ENCODE data around the gene NTHL1. TPM values are rescaled to one million over a fixed set of nuclear protein-coding genes. Genes with fewer than 3 reads are reported as not detected.

Gene NTHL1
- polyA plus RNA-seq, 4 donors: 13.0 to 27.6 (median 18.5) TPM

- H3K9me3 ChIP-seq (ENCODE audit: control insufficient read depth in 2 of 2, insufficient read depth in 1 of 2, low read depth in 1 of 2, low read length in 1 of 2): no peaks in the 10 kb centered on the region
- DNase-seq: no peak
- 94 to 97% (median 97%) methylated on average over 24 of the region's 24 CpGs for WGBS, 3 donors
- FAIRE-seq: no peak
- H3K27me3 ChIP-seq (ENCODE audit: control insufficient read depth in 3 of 3, insufficient read depth in 3 of 3, low read length in 3 of 3): no peaks in the 10 kb centered on the region
- H3K27ac ChIP-seq (ENCODE audit: low read depth in 1 of 3, low read length in 2 of 3): no peak overlapping the region
- peaks cover 12 to 98% (median 20%) of the 10 kb centered on the region in 3 donors for H3K36me3 ChIP-seq (ENCODE audit: control insufficient read depth in 3 of 3, insufficient read depth in 2 of 3, low read depth in 1 of 3, low read length in 3 of 3)
- no peak overlapping the region for H3K4me3 ChIP-seq (ENCODE audit: low read depth in 1 of 3, low read length in 3 of 3)
- H3K4me1 ChIP-seq (ENCODE audit: control insufficient read depth in 3 of 3, insufficient read depth in 2 of 3, low read depth in 1 of 3, low read length in 2 of 3): no peaks in the 10 kb centered on the region
These were observed 28.0 kb upstream of the NTHL1 start for GRCh38 chr16:2075631-2076030.

DNA sequence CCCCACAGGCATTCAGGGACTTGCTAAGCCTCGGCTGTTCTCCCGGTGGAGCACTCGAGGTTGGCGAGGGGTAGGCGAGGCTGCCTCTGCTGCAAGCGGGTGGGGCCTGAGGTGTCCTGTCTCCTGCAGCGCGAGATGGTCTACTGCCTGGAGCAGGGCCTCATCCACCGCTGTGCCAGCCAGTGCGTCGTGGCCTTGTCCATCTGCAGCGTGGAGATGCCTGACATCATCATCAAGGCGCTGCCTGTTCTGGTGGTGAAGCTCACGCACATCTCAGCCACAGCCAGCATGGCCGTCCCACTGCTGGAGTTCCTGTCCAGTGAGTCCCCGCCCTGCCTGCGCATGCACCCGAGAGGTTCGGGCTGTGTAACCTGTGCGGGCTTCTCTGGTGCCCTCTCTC lies 26.4 kb upstream of the NTHL1 start:
- 94 to 96% (median 95%) methylated on average over 20 of the region's 20 CpGs for WGBS, 3 donors
- FAIRE-seq: no peak
- no peaks in the 10 kb centered on the region for H3K9me3 ChIP-seq (ENCODE audit: control insufficient read depth in 2 of 2, insufficient read depth in 1 of 2, low read depth in 1 of 2, low read length in 1 of 2)
- no peaks in the 10 kb centered on the region for H3K27me3 ChIP-seq (ENCODE audit: control insufficient read depth in 3 of 3, insufficient read depth in 3 of 3, low read length in 3 of 3)
- H3K4me1 ChIP-seq (ENCODE audit: control insufficient read depth in 3 of 3, insufficient read depth in 2 of 3, low read depth in 1 of 3, low read length in 2 of 3): no peaks in the 10 kb centered on the region
- DNase-seq: no peak
- H3K4me3 ChIP-seq (ENCODE audit: low read depth in 1 of 3, low read length in 3 of 3): no peak overlapping the region
- peaks cover 8 to 94% (median 20%) of the 10 kb centered on the region in 3 donors for H3K36me3 ChIP-seq (ENCODE audit: control insufficient read depth in 3 of 3, insufficient read depth in 2 of 3, low read depth in 1 of 3, low read length in 3 of 3)
- H3K27ac ChIP-seq (ENCODE audit: low read depth in 1 of 3, low read length in 2 of 3): no peak overlapping the region

GRCh38 chr16:2072926-2073325 lies 25.3 kb upstream of the NTHL1 start:
- DNase-seq: no peak
- H3K36me3 ChIP-seq (ENCODE audit: control insufficient read depth in 3 of 3, insufficient read depth in 2 of 3, low read depth in 1 of 3, low read length in 3 of 3): peaks cover 6 to 93% (median 20%) of the 10 kb centered on the region in 3 donors
- no peaks in the 10 kb centered on the region for H3K4me1 ChIP-seq (ENCODE audit: control insufficient read depth in 3 of 3, insufficient read depth in 2 of 3, low read depth in 1 of 3, low read length in 2 of 3)
- no peaks in the 10 kb centered on the region for H3K27me3 ChIP-seq (ENCODE audit: control insufficient read depth in 3 of 3, insufficient read depth in 3 of 3, low read length in 3 of 3)
- H3K4me3 ChIP-seq (ENCODE audit: low read depth in 1 of 3, low read length in 3 of 3): no peak overlapping the region
- H3K27ac ChIP-seq (ENCODE audit: low read depth in 1 of 3, low read length in 2 of 3): no peak overlapping the region
- no peaks in the 10 kb centered on the region for H3K9me3 ChIP-seq (ENCODE audit: control insufficient read depth in 2 of 2, insufficient read depth in 1 of 2, low read depth in 1 of 2, low read length in 1 of 2)
- WGBS, 3 donors: 85 to 92% (median 91%) methylated on average over 8 of the region's 8 CpGs
- FAIRE-seq: no peak

DNA sequence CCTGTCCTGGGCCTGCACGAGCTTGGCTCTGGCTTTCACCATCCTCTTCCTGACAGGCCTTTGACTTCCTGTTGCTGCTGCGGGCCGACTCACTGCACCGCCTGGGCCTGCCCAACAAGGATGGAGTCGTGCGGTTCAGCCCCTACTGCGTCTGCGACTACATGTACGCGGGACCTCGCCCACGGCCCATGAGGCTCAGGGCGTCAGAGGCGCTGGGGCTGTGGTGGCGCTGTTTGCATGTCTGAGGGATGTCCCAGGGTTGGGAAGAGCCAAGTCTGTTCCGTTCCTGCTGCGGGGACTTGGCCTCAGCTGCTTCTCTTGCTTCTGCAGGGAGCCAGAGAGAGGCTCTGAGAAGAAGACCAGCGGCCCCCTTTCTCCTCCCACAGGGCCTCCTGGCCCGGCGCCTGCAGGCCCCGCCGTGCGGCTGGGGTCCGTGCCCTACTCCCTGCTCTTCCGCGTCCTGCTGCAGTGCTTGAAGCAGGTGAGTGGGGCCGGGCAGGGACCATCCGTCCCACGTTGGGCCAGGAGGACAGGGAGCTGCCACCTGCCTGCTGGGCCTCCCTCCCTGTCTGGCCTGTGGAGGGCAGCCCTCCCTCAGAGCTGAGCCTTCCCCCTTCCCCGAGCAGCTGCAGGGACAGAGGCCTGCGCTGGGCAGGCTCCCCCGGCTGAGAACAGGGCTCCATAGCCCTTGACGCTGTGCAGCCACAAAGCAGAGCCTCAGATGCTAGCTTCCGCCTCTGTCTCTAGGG lies 24.0 kb upstream of the NTHL1 start:
- no peak for FAIRE-seq
- no peak overlapping the region for H3K27ac ChIP-seq (ENCODE audit: low read depth in 1 of 3, low read length in 2 of 3)

DNA sequence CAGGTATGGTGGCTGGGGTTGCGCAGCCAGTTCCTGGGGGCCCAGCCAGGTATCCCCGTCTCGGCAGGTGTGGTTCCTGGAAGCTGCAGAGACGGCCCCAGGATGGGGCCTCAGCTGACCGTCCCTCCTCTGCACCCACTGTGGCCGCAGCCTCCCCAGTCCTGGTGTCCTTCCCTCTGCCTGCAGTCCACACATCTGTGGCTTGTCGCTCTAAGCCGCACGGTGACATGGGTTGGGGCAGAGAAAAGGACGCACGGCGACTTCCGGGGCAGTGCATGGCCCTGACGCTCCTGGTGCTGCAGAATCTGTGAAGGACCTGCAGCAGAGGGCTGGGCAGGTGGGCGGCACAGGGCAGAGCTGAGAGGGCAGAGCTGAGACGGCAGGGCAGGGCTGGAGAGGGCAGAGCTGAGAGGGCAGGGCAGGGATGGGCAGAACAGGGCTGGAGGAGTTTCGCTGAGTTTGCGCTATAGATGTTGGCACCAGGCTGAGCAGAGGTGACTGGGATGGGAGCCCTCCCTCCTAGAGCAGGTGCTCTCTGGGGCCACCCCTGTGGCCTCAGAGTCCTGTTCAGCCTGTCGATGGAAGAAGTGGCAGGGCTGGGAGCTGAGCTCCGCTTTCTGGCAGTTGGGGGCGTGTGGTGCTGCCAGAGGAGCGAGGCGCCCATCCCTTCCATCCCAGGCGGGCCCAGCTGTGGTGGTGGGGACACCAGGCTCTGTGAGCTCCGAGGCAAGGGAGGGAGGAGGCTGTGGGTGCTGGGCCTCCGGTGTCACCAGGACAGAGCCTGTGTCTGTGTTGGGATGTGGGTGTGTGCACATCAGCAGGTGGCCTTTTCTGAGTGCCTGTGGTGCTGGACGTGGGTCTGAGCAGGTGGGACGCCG lies 23.2 kb upstream of the NTHL1 start:
- H3K36me3 ChIP-seq (ENCODE audit: control insufficient read depth in 3 of 3, insufficient read depth in 2 of 3, low read depth in 1 of 3, low read length in 3 of 3): peaks cover 6 to 90% (median 18%) of the 10 kb centered on the region in 3 donors
- no peaks in the 10 kb centered on the region for H3K4me1 ChIP-seq (ENCODE audit: control insufficient read depth in 3 of 3, insufficient read depth in 2 of 3, low read depth in 1 of 3, low read length in 2 of 3)
- no peak overlapping the region for H3K4me3 ChIP-seq (ENCODE audit: low read depth in 1 of 3, low read length in 3 of 3)
- H3K9me3 ChIP-seq (ENCODE audit: control insufficient read depth in 2 of 2, insufficient read depth in 1 of 2, low read depth in 1 of 2, low read length in 1 of 2): no peaks in the 10 kb centered on the region
- 94 to 95% (median 95%) methylated on average over 26 to 29 of the region's 29 CpGs for WGBS, 3 donors
- FAIRE-seq (no peak), DNase-seq (no peak)
- no peaks in the 10 kb centered on the region for H3K27me3 ChIP-seq (ENCODE audit: control insufficient read depth in 3 of 3, insufficient read depth in 3 of 3, low read length in 3 of 3)
- H3K27ac ChIP-seq (ENCODE audit: low read depth in 1 of 3, low read length in 2 of 3): no peak overlapping the region

More for the DNA sequence above, 24.0 kb upstream of the NTHL1 start:
- Histone ChIP-seq H3K36me3 (ENCODE audit: control insufficient read depth in 3 of 3, insufficient read depth in 2 of 3, low read depth in 1 of 3, low read length in 3 of 3) (peaks cover 6 to 90% (median 16%) of the 10 kb centered on the region in 3 donors), H3K27me3 (ENCODE audit: control insufficient read depth in 3 of 3, insufficient read depth in 3 of 3, low read length in 3 of 3) (no peaks in the 10 kb centered on the region), H3K4me3 (ENCODE audit: low read depth in 1 of 3, low read length in 3 of 3) (no peak overlapping the region), H3K4me1 (ENCODE audit: control insufficient read depth in 3 of 3, insufficient read depth in 2 of 3, low read depth in 1 of 3, low read length in 2 of 3) (no peaks in the 10 kb centered on the region), H3K9me3 (ENCODE audit: control insufficient read depth in 2 of 2, insufficient read depth in 1 of 2, low read depth in 1 of 2, low read length in 1 of 2) (no peaks in the 10 kb centered on the region)
- 86 to 92% (median 89%) methylated on average over 24 to 34 of the region's 34 CpGs for WGBS, 3 donors
- DNase-seq: no peak

DNA sequence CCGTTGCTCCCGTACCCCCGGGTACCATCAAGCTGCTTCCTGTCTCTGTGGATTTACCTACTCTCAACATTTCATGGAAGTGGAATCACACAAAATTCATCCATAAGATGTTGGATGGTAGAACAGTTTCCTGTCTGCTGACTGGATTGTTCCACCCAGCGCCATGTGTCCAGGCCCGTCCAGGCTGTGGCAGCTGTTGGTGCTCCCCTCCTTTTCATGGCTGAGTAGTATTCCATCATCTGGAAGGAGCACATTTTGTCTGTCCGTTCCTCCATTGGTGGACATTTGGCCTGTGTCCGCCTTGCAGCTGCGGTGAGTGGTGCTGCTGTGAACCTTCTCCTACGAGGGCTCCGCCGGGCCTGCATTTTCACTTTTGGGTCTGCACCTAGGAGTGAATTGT lies 18.5 kb upstream of the NTHL1 start:
- no peaks in the 10 kb centered on the region for H3K9me3 ChIP-seq (ENCODE audit: control insufficient read depth in 2 of 2, insufficient read depth in 1 of 2, low read depth in 1 of 2, low read length in 1 of 2)
- DNase-seq (no peak), FAIRE-seq (no peak)
- no peaks in the 10 kb centered on the region for H3K27me3 ChIP-seq (ENCODE audit: control insufficient read depth in 3 of 3, insufficient read depth in 3 of 3, low read length in 3 of 3)
- H3K4me1 ChIP-seq (ENCODE audit: control insufficient read depth in 3 of 3, insufficient read depth in 2 of 3, low read depth in 1 of 3, low read length in 2 of 3): no peaks in the 10 kb centered on the region
- no peak overlapping the region for H3K4me3 ChIP-seq (ENCODE audit: low read depth in 1 of 3, low read length in 3 of 3)
- no peak overlapping the region for H3K27ac ChIP-seq (ENCODE audit: low read depth in 1 of 3, low read length in 2 of 3)
- 96 to 98% (median 97%) methylated on average over 11 of the region's 11 CpGs for WGBS, 3 donors
- H3K36me3 ChIP-seq (ENCODE audit: control insufficient read depth in 3 of 3, insufficient read depth in 2 of 3, low read depth in 1 of 3, low read length in 3 of 3): peaks cover 9 to 88% (median 11%) of the 10 kb centered on the region in 3 donors

- Histone ChIP-seq H3K4me1 (ENCODE audit: control insufficient read depth in 3 of 3, insufficient read depth in 2 of 3, low read depth in 1 of 3, low read length in 2 of 3) (no peaks in the 10 kb centered on the region), H3K9me3 (ENCODE audit: control insufficient read depth in 2 of 2, insufficient read depth in 1 of 2, low read depth in 1 of 2, low read length in 1 of 2) (no peaks in the 10 kb centered on the region), H3K27me3 (ENCODE audit: control insufficient read depth in 3 of 3, insufficient read depth in 3 of 3, low read length in 3 of 3) (no peaks in the 10 kb centered on the region), H3K4me3 (ENCODE audit: low read depth in 1 of 3, low read length in 3 of 3) (no peak overlapping the region), H3K27ac (ENCODE audit: low read depth in 1 of 3, low read length in 2 of 3) (no peak overlapping the region), H3K36me3 (ENCODE audit: control insufficient read depth in 3 of 3, insufficient read depth in 2 of 3, low read depth in 1 of 3, low read length in 3 of 3) (peaks cover 9 to 90% (median 9%) of the 10 kb centered on the region in 3 donors)
- FAIRE-seq (no peak), DNase-seq (no peak)
- 86 to 91% (median 90%) methylated on average over 16 of the region's 16 CpGs for WGBS, 3 donors
These were observed 16.8 kb upstream of the NTHL1 start for GRCh38 chr16:2064368-2064945.

- Histone ChIP-seq H3K36me3 (ENCODE audit: control insufficient read depth in 3 of 3, insufficient read depth in 2 of 3, low read depth in 1 of 3, low read length in 3 of 3) (peaks cover 9 to 89% (median 10%) of the 10 kb centered on the region in 3 donors), H3K4me3 (ENCODE audit: low read depth in 1 of 3, low read length in 3 of 3) (no peak overlapping the region), H3K27me3 (ENCODE audit: control insufficient read depth in 3 of 3, insufficient read depth in 3 of 3, low read length in 3 of 3) (no peaks in the 10 kb centered on the region), H3K4me1 (ENCODE audit: control insufficient read depth in 3 of 3, insufficient read depth in 2 of 3, low read depth in 1 of 3, low read length in 2 of 3) (no peaks in the 10 kb centered on the region), H3K27ac (ENCODE audit: low read depth in 1 of 3, low read length in 2 of 3) (no peak overlapping the region), H3K9me3 (ENCODE audit: control insufficient read depth in 2 of 2, insufficient read depth in 1 of 2, low read depth in 1 of 2, low read length in 1 of 2) (no peaks in the 10 kb centered on the region)
- WGBS, 3 donors: 92 to 95% (median 93%) methylated on average over 25 of the region's 25 CpGs
- DNase-seq: no peak
- FAIRE-seq: no peak
These were observed 16.2 kb upstream of the NTHL1 start for GRCh38 chr16:2063861-2064260.

All from small intestine (tissue), 7 donors.